Measurements from ENCODE around the gene CIAO2B.
"Not testable (repeated sequence)": the region's sequence is repeated elsewhere in the genome, so short reads cannot be mapped to it uniquely, and the experiment has no call there.

Gene CIAO2B

DNA sequence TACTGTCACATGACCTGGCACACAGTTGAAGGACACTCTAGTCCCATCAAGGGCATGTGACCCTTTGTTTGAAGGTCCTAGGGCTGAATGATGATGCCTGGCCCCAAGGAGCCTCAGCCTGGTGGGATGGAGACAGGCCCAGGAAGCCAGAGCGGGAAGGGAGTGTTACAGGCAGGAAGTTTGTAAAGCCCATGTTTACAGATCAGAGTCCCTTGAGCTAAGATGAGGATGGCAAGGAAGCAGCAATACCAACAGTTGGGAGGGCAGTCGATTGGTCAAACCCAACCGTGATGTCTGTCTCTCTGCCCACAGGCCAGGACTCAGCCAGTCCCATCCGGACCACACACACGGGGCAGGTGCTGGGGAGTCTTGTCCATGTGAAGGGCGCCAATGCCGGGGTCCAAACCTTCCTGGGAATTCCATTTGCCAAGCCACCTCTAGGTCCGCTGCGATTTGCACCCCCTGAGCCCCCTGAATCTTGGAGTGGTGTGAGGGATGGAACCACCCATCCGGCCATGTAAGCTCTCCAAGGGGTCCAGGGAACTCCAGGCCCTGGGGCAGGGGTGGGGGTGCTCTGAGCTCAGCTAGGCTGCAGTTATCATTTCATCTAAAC, 3.6 kb upstream of the CIAO2B start:
- ChIA-PET POLR2A (ENCODE audit: low non-redundant PET) (no interaction called here), CTCF (interaction anchor here (0.6 to 1.1 kb wide), 4 partner anchors 7 to 24 kb away, joined by 3 to 4 read pairs (median 3); no protein-coding TSS in a partner anchor)
- DNase-seq (ENCODE audit: low spot score), result no peak
- TF ChIP-seq, protein P1, sequence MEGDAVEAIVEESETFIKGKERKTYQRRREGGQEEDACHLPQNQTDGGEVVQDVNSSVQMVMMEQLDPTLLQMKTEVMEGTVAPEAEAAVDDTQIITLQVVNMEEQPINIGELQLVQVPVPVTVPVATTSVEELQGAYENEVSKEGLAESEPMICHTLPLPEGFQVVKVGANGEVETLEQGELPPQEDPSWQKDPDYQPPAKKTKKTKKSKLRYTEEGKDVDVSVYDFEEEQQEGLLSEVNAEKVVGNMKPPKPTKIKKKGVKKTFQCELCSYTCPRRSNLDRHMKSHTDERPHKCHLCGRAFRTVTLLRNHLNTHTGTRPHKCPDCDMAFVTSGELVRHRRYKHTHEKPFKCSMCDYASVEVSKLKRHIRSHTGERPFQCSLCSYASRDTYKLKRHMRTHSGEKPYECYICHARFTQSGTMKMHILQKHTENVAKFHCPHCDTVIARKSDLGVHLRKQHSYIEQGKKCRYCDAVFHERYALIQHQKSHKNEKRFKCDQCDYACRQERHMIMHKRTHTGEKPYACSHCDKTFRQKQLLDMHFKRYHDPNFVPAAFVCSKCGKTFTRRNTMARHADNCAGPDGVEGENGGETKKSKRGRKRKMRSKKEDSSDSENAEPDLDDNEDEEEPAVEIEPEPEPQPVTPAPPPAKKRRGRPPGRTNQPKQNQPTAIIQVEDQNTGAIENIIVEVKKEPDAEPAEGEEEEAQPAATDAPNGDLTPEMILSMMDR (conservative IDR thresholded peaks at IDR 0.05; ENCODE audit: low read depth), result no peak
- peak overlapping the region; percentile 28 for H3K27ac ChIP-seq

DNA sequence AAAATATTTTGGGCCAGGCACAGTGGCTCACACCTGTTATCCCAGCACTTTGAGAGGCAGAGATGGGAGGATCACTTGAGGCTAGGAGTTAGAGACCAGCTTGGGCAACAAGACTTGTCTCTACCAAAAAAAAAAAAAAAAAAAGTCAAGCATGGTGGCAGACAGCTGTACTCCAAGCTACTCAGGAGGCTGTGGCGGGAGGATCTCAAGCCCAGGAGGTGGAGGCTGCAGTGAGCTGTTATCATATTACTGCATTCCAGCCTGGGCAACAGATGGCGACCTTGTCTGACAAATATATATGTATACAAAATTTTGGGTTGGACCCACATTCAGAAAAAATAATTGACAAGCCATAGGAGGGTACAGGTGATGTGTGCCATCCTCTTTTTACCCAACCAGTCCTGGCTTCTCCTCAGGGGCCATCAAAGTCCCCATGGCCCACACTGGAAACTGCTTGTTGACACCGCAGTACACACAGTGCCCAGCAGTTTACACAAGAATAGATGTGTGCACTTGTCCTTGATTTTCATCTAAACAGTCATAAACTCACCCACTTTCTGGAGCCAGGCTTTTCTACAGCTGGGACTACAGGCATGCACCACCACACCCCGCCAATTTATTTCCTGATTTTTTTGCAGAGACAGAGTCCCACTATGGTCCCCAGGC, 2.8 kb upstream of the CIAO2B start:
- ChIA-PET POLR2A (ENCODE audit: low non-redundant PET) (interaction anchor here (0.7 kb wide), 1 partner anchor 45 kb away, joined by 6 read pairs; no protein-coding TSS in a partner anchor), CTCF (interaction anchor here (0.9 to 1.4 kb wide), 3 partner anchors 16 to 42 kb away, joined by 3 to 5 read pairs (median 3); no protein-coding TSS in a partner anchor)
- peak overlapping the region; percentile 94; the same call in 1 of the 2 replicates for H3K27ac ChIP-seq
- DNase-seq (ENCODE audit: low spot score), result no peak
- TF ChIP-seq, protein P1 (conservative IDR thresholded peaks at IDR 0.05; ENCODE audit: low read depth), result no peak

DNA sequence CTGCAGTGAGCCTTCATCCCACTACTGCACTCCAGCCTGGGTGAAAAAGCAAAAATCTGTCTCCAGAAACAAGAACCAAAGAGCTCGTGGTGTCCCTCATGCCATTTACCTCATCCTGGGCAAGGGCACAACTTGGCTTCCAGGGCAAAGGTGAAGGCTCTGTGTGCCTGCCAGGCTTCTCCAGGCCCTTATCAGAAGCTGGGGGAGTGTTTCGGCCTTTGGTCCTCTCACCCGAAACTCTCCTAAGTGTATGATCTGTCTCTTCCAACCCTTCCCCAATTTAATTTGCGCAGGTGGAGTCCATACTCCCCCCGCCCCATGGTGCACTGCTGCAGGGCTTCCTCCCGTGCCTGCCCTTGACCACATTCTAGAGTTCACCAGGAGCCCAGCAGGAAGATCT, 2.3 kb upstream of the CIAO2B start:
- H3K27ac ChIP-seq, result peak overlapping the region; percentile 94
- POLR2A ChIA-PET (ENCODE audit: low non-redundant PET), result no interaction called here
- TF ChIP-seq, protein P1 (conservative IDR thresholded peaks at IDR 0.05; ENCODE audit: low read depth), result no peak
- DNase-seq (ENCODE audit: low spot score), result no peak
- CTCF ChIA-PET, result interaction anchor here (1.4 kb wide), 1 partner anchor 41 kb away, joined by 5 read pairs; no protein-coding TSS in a partner anchor

DNA sequence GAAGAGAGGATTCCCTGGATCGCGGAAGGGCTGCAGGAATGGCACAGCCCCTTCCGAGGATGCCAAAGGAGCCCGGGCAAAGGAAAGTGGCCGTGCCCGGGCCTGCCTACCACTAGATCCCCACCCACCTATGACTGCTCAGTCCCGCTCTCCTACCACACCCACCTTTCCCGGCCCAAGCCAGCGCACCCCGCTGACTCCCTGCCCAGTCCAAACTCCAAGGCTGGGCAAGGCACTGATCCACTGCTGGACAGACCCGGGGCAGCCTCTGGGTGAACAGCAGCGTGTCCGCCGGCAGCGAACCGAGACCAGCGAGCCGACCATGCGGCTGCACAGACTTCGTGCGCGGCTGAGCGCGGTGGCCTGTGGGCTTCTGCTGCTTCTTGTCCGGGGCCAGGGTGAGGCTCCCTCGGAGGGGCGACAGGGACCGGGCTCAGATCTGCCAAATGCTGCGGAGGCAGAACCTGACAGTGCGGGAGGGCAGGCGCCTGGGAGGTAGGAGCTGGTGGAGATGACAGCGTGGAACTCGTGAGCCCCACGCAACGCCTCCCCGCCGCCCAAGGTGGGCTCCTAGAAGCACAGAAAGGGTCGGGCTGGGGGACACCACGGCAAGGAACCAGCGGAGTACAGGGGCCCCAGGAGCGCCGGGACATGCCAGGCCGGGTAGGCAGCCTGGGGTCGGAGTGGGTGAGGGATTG, 1.3 kb upstream of the CIAO2B start, which contains the start of gene CES2:
CES2 (plus strand) TSS at position 203 of the 698 bp plus-strand sequence; CDS start at position 323, 120 bp downstream.
- H3K27ac ChIP-seq, result peak within 1 kb of the TSS; percentile 94
- POLR2A ChIA-PET (ENCODE audit: low non-redundant PET), result interaction anchor here (0.5 kb wide), 1 partner anchor 9 kb away, joined by 3 read pairs; no protein-coding TSS in a partner anchor
- TF ChIP-seq, protein P1 (conservative IDR thresholded peaks at IDR 0.05; ENCODE audit: low read depth), result no peak

DNA sequence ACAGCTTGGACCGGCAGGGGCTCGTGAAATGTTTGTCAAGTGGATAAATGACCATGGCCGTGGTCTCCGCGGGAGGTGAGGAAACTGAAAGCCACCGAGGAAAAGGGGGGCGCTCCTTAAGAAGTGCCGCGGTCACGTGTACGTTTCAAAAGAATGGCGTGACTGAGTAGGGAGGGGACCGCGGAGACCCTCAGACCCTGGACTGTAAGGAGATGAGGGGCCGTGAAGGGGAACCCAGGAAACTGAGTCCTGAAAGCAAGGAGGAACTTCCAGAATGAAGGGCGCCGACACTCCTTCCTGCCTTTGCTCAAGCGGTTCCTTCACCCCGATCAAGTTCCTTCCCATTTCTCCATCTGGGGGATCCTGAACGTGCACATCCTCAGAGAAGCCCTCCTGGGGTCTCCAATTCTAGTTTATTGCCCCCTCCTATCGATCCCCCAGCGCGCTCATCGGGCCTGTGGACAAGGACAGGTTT, 674 bp upstream of the CIAO2B start:
- CTCF ChIA-PET, result interaction anchor here (0.7 to 1.8 kb wide), 2 partner anchors 40 to 559 kb away, joined by 5 to 8 read pairs; no protein-coding TSS in a partner anchor
- H3K27ac ChIP-seq, result peak overlapping the region; percentile 94
- POLR2A ChIA-PET (ENCODE audit: low non-redundant PET); DNase-seq (ENCODE audit: low spot score): not testable (repeated sequence)

More for the DNA sequence above, 1.3 kb upstream of the CIAO2B start, which contains the start of gene CES2:
- CTCF ChIA-PET, result interaction anchor here (0.6 to 1.4 kb wide), 2 partner anchors 40 to 146 kb away, joined by 3 to 5 read pairs; no protein-coding TSS in a partner anchor
- peak; percentile 97 for DNase-seq (ENCODE audit: low spot score)

DNA sequence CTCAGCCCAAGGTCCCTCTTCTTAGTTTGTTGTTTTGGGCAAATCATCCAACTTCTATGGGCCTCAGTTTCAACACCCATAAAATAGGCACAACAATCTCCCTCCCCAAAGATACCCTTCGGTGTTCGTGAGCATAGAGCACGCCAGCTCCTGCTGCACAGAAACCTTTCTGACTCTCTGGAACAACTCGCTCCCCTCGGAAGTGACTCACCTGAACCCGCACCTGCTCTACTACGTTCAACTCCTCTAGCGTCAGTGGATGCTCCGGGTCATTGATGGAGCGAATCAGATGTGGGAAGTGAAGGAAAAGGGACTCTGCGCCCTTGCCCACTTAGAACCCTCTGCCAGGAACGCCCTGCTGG, 445 bp downstream of the CIAO2B start:
- ChIA-PET CTCF (interaction anchor here (0.9 to 1.8 kb wide), 2 partner anchors 8 to 39 kb away, joined by 3 to 8 read pairs; no protein-coding TSS in a partner anchor), POLR2A (ENCODE audit: low non-redundant PET) (no interaction called here)
- TF ChIP-seq, protein P1 (conservative IDR thresholded peaks at IDR 0.05; ENCODE audit: low read depth), result no peak
- DNase-seq (ENCODE audit: low spot score), result peak; percentile 79
- peak overlapping the region; percentile 94 for H3K27ac ChIP-seq

All from RWPE1 (cell line).